Measurements from ENCODE around the gene NTMT2.

The NTMT2 gene

DNA sequence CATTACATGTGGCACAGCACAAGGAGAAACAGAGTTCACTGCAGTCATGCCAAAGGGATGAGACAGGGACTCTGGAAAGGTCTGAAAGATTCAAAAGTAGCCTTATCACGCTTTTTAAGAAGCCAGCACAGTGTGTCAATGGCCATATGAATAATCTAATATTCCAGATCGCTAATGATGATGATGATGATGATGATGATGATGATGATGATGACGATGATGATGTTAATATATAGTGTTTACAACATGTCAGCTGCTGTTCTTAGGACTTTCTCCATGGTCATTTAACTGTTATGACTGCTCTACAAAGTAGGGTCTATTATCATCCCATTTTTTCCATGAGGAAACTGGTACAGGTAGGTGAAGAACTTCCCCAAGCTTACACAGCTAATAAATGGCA, 64.4 kb downstream of the NTMT2 start:
- DNase-seq (ENCODE audit: low read depth), result no peak

DNA sequence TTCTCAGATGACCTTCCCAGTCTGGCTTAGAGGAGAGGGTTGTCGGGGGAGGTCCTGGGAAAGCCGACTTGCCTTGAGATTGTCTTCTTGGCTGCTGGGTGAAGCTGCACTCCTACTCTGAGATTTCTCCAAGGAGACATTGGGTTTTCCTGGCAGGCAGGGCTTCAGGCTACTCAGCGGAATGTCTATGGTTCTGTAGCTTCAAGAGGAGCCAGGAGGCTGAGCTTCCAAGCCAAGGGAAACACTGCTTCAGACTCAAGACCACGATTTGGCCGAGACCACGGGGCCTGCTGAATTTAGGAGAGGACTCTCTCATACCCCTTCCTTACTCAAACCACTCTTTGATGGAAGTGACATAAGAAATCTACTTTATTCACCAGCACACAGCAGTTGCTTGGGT, 67.8 kb downstream of the NTMT2 start:
- no peak for DNase-seq (ENCODE audit: low read depth)

DNA sequence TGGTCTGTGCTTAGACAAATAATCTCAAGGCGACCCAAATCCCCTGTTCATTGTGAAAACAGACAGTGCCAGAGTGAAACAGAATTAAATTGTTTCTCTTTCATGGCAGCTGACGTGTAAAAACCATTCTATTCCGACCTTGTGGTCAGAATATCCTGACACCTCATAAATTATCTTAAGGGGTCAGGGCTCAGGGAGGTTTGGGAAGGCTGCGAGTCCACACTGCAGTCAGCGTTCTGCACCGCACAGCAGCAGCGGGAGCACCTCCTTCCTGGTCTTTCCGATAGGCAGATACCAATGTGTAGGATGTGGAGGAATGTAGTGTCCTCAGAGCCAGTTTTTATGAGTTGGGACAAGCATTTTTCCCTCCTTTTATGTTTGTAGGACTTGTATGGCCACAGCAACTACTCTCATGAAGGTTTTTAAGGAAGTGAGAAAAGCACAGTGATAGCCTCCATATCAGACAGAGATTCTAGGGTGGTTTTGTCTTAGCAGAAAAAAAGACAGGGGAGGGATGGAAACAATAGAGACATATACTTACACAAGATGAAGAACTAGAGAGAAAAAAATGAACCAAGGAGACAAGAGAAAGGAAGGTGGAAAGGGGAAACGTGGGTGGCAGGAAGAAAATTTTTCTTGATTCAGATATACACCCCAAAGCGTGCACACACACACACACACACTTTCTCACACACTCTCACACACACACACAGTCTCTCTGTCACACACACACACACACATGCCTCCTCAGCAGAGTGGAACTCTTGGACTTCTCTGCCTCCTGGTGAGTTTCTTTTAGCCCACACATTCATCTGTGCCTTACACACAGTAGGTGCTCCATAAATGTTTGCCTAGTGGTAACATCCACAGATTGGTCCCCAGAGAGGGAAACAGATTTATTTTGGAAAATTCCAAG, 68.6 kb downstream of the NTMT2 start:
- DNase-seq (ENCODE audit: low read depth), result no peak

DNA sequence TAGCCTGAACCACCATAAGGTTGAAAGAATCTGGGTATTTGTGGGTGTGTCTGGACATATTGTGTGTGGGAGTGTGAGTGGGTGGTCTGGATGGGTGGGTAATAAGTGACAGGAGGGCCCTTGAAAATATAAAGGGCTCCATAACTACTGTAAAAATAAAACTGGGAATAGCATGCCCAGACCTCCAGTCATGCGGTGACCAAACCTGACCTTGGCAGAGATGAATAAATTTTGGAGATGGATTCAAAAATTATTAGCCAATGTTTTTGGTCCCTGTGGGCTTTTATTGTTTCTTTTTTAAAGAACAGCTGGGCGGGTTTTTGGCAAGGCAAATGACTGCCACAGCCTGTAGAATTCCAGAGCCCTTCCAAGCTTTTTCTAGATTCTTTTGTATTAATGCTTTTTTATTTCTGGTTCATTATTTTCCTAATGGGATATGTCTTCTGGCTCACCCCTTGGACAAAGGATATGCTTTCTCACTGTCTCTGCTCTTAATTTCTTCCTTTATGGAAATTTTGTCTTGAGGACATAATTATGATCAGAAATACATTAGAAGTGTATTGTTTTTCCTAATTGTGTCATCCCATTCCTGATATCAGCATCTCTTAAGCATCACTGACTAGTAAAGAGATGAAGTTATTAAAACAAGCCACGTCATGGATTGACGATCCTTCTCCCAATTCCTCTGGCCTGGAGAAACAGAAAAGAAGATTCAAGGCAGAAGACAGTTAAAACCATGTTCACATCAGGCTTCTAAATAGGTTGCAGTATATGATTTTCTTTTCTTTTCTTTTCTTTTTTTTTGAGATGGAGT, 69.5 kb downstream of the NTMT2 start:
- DNase-seq (ENCODE audit: low read depth), result no peak

DNA sequence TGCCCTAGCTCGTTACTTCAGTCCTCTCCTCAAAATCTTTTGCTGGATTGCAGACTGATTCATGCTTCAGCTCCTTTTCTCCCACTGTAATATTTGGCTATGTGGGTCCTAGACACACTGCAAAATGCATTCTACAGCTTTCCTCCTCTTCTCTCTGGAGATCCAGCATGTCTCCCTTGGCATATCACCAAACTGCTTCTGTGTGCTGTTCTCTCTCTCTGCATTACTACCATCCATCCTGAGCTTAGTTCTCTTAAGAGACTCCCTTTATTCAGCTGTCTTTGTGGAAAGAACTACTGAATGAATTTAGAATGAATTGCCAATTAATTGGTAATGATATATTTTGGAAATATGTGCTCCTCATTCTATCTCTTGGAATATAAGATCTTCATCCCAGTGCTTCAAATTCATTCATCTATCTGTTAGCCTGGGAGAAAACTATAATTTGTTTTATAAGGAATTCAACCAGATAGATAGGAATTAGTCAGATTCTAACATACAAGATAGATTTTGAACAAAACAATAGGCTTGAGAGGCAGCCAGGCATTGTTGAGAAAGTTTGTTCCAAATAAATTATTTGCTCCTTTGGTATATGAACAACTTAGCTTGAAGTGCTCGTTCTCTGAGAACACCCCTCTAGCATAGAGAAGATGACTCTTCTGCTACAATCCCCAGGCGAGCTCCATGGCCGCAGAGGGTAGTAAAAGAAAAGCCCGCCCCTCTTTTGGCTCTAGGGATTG, 71.9 kb downstream of the NTMT2 start:
- DNase-seq (ENCODE audit: low read depth), result no peak

DNA sequence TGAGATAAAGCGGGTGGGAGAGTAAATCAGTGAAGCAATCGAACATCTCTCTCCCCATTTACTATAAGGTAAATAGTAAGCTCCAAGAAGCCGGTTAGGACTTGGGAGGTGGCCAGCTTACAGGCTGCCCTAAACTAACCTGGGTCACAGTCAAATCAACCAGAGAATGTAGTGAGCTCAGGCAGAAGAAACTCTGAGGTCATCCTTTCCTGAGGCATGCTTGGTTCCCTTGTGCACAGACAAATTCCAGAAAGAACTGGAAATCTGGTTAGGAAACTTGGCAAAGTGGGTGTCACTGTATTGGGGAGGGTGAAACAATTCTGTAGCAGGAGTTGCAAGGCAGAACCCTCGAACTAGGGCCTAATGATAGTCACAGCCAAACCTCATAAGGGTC, 72.5 kb downstream of the NTMT2 start:
- DNase-seq (ENCODE audit: low read depth), result no peak

Measured in HS-27A (cell line).